NB4 (cell line): Measurements from ENCODE around the gene LEMD3.

Experiments used
- MAX ChIP-seq: IDR thresholded peaks from 2 replicates; pipeline ENCODE4 v1.6.1; 2011; ENCODE audit warnings: low read depth, low read length
- TF ChIP-seq, protein P1 (sequence below): IDR thresholded peaks from one replicate; pipeline ENCODE4 v1.5.1; 2012; ENCODE audit warnings: low read depth, low read length

DNA sequence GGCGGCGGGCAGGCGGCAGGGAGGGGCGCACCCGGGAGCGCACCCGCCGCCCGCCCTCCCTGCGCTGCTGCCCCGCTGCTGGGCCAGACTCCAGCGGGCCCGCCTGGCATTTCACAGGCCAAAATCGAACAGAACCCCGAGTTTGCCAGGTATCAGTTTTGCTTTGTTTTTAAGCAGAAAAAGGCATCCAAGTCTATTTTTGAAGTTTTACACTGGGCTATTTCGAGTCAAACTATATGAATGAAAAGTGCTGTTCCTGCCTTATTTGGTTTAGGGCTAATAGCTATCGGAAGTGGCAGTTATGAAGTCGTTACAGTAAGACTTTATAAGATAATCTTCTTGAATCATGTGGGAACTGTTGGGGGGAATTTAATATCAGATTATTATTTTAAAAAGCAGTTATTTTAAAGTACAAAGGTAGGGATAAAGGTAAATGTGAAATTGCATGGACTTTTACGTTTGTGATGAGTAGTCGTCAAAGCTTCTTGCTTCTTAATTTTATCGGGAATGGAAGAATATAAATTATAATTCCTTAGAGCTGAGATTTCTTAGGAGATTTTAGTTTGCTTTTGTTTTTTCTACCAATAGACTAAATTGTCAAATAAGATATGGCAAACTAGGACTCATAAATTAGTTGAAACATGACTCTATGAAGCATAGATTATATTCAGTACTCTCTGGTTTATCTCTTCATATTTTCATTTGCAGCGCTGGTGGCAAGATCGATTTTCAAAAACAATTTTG lies 110.2 kb downstream of the LEMD3 start:
- TF ChIP-seq, protein P1, sequence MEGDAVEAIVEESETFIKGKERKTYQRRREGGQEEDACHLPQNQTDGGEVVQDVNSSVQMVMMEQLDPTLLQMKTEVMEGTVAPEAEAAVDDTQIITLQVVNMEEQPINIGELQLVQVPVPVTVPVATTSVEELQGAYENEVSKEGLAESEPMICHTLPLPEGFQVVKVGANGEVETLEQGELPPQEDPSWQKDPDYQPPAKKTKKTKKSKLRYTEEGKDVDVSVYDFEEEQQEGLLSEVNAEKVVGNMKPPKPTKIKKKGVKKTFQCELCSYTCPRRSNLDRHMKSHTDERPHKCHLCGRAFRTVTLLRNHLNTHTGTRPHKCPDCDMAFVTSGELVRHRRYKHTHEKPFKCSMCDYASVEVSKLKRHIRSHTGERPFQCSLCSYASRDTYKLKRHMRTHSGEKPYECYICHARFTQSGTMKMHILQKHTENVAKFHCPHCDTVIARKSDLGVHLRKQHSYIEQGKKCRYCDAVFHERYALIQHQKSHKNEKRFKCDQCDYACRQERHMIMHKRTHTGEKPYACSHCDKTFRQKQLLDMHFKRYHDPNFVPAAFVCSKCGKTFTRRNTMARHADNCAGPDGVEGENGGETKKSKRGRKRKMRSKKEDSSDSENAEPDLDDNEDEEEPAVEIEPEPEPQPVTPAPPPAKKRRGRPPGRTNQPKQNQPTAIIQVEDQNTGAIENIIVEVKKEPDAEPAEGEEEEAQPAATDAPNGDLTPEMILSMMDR: no peak
- TF ChIP-seq MAX: no peak
